DMS 273 treated with DMSO at 0.1 percent for 48 hours (cell line): ENCODE measurements around the gene NDUFS4.
"Not testable (repeated sequence)": the region's sequence is repeated elsewhere in the genome, so short reads cannot be mapped to it uniquely, and the experiment has no call there.

Experiments
- DNase-seq: peaks from one replicate; lab custom pipeline; 2025; lab: John Stamatoyannopoulos, UW

Gene NDUFS4

GRCh38 chr5:53560506-53561191 is at the start of gene NDUFS4:
Gene NDUFS4, plus strand, starts transcription at chr5:53560639. Its CDS starts 24 bp downstream, at chr5:53560663.
- DNase-seq, result peak; percentile 68

- no peak for DNase-seq
These were observed 47.9 kb upstream of the NDUFS4 start for GRCh38 chr5:53512539-53512938.

- no peak for DNase-seq
These were observed 44.5 kb upstream of the NDUFS4 start for GRCh38 chr5:53515988-53516387.

- no peak for DNase-seq
These were observed 39.6 kb upstream of the NDUFS4 start for GRCh38 chr5:53520813-53521212.

GRCh38 chr5:53537711-53538110 is 22.7 kb upstream of the NDUFS4 start:
- no peak for DNase-seq

- not testable (repeated sequence) for DNase-seq
These were observed 19.7 kb upstream of the NDUFS4 start for GRCh38 chr5:53540739-53541138.

- DNase-seq, result no peak
These were observed 18.6 kb upstream of the NDUFS4 start for GRCh38 chr5:53541859-53542258.

GRCh38 chr5:53542926-53543325 is 17.5 kb upstream of the NDUFS4 start:
- no peak for DNase-seq

GRCh38 chr5:53543401-53543800 is 17.0 kb upstream of the NDUFS4 start:
- no peak for DNase-seq

GRCh38 chr5:53545744-53546143 is 14.7 kb upstream of the NDUFS4 start:
- DNase-seq, result no peak

GRCh38 chr5:53547226-53547625 is 13.2 kb upstream of the NDUFS4 start:
- no peak for DNase-seq

- DNase-seq, result not testable (repeated sequence)
These were observed 11.9 kb upstream of the NDUFS4 start for GRCh38 chr5:53548501-53548900.

GRCh38 chr5:53549792-53550191 is 10.6 kb upstream of the NDUFS4 start:
- no peak for DNase-seq

GRCh38 chr5:53552561-53552960 is 7.9 kb upstream of the NDUFS4 start:
- DNase-seq, result no peak

- DNase-seq, result no peak
These were observed 6.0 kb upstream of the NDUFS4 start for GRCh38 chr5:53554444-53554843.

- no peak for DNase-seq
These were observed 5.3 kb upstream of the NDUFS4 start for GRCh38 chr5:53555160-53555559.

GRCh38 chr5:53556001-53556400 is 4.4 kb upstream of the NDUFS4 start:
- DNase-seq, result no peak

GRCh38 chr5:53557386-53557785 is 3.1 kb upstream of the NDUFS4 start:
- no peak for DNase-seq

- DNase-seq, result no peak
These were observed 1.5 kb upstream of the NDUFS4 start for GRCh38 chr5:53558966-53559365.

GRCh38 chr5:53560028-53560427 is 411 bp upstream of the NDUFS4 start:
- no peak for DNase-seq

GRCh38 chr5:53568401-53568800 is 8.0 kb downstream of the NDUFS4 start:
- no peak for DNase-seq

GRCh38 chr5:53568871-53569270 is 8.4 kb downstream of the NDUFS4 start:
- DNase-seq, result no peak

- DNase-seq, result no peak
These were observed 9.0 kb downstream of the NDUFS4 start for GRCh38 chr5:53569453-53569852.

- DNase-seq, result no peak
These were observed 11.0 kb downstream of the NDUFS4 start for GRCh38 chr5:53571403-53571802.
